IPS-18a (cell line): Measurements from ENCODE around the gene CHRNA1.

Experiments
- H3K27ac ChIP-seq: one replicate; pipeline ENCODE4 v1.5.1; 2013; ENCODE audit warnings: low read length
- H3K27me3 ChIP-seq: one replicate; pipeline ENCODE4 v1.6.1; 2013; ENCODE audit warnings: mild to moderate bottlenecking, low read length; ENCODE audit not compliant: control insufficient read depth, insufficient read depth
- H3K36me3 ChIP-seq: one replicate; pipeline ENCODE4 v1.6.1; 2013; ENCODE audit warnings: low read depth, low read length; ENCODE audit not compliant: control insufficient read depth
- H3K4me1 ChIP-seq: one replicate; pipeline ENCODE4 v1.6.1; 2013; ENCODE audit warnings: low read depth, low read length; ENCODE audit not compliant: control insufficient read depth
- H3K4me3 ChIP-seq: one replicate; pipeline ENCODE4 v1.5.1; 2013; ENCODE audit warnings: low read length
- H3K9ac ChIP-seq: one replicate; pipeline ENCODE4 v1.6.1; 2013; ENCODE audit warnings: mild to moderate bottlenecking, low read length, moderate library complexity
- H3K9me3 ChIP-seq: one replicate; pipeline ENCODE4 v1.6.1; 2013; ENCODE audit warnings: low read depth, low read length; ENCODE audit not compliant: control insufficient read depth

Gene CHRNA1

GRCh38 chr2:174753038-174753633 lies 11.1 kb downstream of the CHRNA1 start:
- Histone ChIP-seq H3K9ac (no peak overlapping the region), H3K36me3 (no peaks in the 10 kb centered on the region), H3K4me3 (no peak overlapping the region), H3K27ac (no peak overlapping the region), H3K27me3 (no peaks in the 10 kb centered on the region), H3K9me3 (no peaks in the 10 kb centered on the region), H3K4me1 (peaks cover 14% of the 10 kb centered on the region)

- no peak overlapping the region for H3K9ac ChIP-seq
- H3K4me1 ChIP-seq = peaks cover 14% of the 10 kb centered on the region
- no peak overlapping the region for H3K27ac ChIP-seq
- no peaks in the 10 kb centered on the region for H3K27me3 ChIP-seq
- H3K9me3 ChIP-seq = no peaks in the 10 kb centered on the region
- H3K4me3 ChIP-seq = no peak overlapping the region
- H3K36me3 ChIP-seq = no peaks in the 10 kb centered on the region
Measured at GRCh38 chr2:174752403-174753037, 11.8 kb downstream of the CHRNA1 start.

- no peaks in the 10 kb centered on the region for H3K9me3 ChIP-seq
- H3K27me3 ChIP-seq = no peaks in the 10 kb centered on the region
- H3K9ac ChIP-seq = no peak overlapping the region
- H3K27ac ChIP-seq = no peak overlapping the region
- H3K36me3 ChIP-seq = no peaks in the 10 kb centered on the region
- peaks cover 14% of the 10 kb centered on the region for H3K4me1 ChIP-seq
- H3K4me3 ChIP-seq = no peak overlapping the region
Measured at GRCh38 chr2:174750923-174751441, 13.3 kb downstream of the CHRNA1 start.

- no peaks in the 10 kb centered on the region for H3K27me3 ChIP-seq
- H3K27ac ChIP-seq = no peak overlapping the region
- H3K4me3 ChIP-seq = no peak overlapping the region
- no peaks in the 10 kb centered on the region for H3K9me3 ChIP-seq
- peaks cover 14% of the 10 kb centered on the region for H3K4me1 ChIP-seq
- no peak overlapping the region for H3K9ac ChIP-seq
- no peaks in the 10 kb centered on the region for H3K36me3 ChIP-seq
Measured at GRCh38 chr2:174749793-174750192, 14.5 kb downstream of the CHRNA1 start.

- H3K36me3 ChIP-seq = no peaks in the 10 kb centered on the region
- H3K9ac ChIP-seq = no peak overlapping the region
- peaks cover 14% of the 10 kb centered on the region for H3K4me1 ChIP-seq
- no peaks in the 10 kb centered on the region for H3K9me3 ChIP-seq
- H3K4me3 ChIP-seq = no peak overlapping the region
- H3K27me3 ChIP-seq = no peaks in the 10 kb centered on the region
- H3K27ac ChIP-seq = no peak overlapping the region
Measured at GRCh38 chr2:174748948-174749347, 15.3 kb downstream of the CHRNA1 start.

- peaks cover 8% of the 10 kb centered on the region for H3K4me1 ChIP-seq
- H3K27me3 ChIP-seq = no peaks in the 10 kb centered on the region
- H3K27ac ChIP-seq = no peak overlapping the region
- no peaks in the 10 kb centered on the region for H3K36me3 ChIP-seq
- H3K9ac ChIP-seq = no peak overlapping the region
- H3K4me3 ChIP-seq = no peak overlapping the region
- no peaks in the 10 kb centered on the region for H3K9me3 ChIP-seq
Measured at GRCh38 chr2:174745142-174745541, 19.1 kb downstream of the CHRNA1 start.

- Histone ChIP-seq H3K9me3 (no peaks in the 10 kb centered on the region), H3K36me3 (no peaks in the 10 kb centered on the region), H3K27me3 (no peaks in the 10 kb centered on the region), H3K27ac (no peak overlapping the region), H3K4me3 (no peak overlapping the region), H3K9ac (no peak overlapping the region), H3K4me1 (peaks cover 4% of the 10 kb centered on the region)
Measured at GRCh38 chr2:174744111-174744510, 20.2 kb downstream of the CHRNA1 start.

- no peaks in the 10 kb centered on the region for H3K9me3 ChIP-seq
- H3K9ac ChIP-seq = no peak overlapping the region
- H3K36me3 ChIP-seq = no peaks in the 10 kb centered on the region
- H3K4me1 ChIP-seq = no peaks in the 10 kb centered on the region
- H3K4me3 ChIP-seq = no peak overlapping the region
- H3K27me3 ChIP-seq = no peaks in the 10 kb centered on the region
- H3K27ac ChIP-seq = no peak overlapping the region
Measured at GRCh38 chr2:174740721-174741120, 23.6 kb downstream of the CHRNA1 start.

GRCh38 chr2:174738841-174739240 lies 25.4 kb downstream of the CHRNA1 start:
- Histone ChIP-seq H3K4me1 (no peaks in the 10 kb centered on the region), H3K27me3 (no peaks in the 10 kb centered on the region), H3K36me3 (no peaks in the 10 kb centered on the region), H3K9ac (no peak overlapping the region), H3K27ac (no peak overlapping the region), H3K4me3 (no peak overlapping the region), H3K9me3 (no peaks in the 10 kb centered on the region)

- Histone ChIP-seq H3K36me3 (no peaks in the 10 kb centered on the region), H3K9ac (no peak overlapping the region), H3K27me3 (peaks cover 40% of the 10 kb centered on the region), H3K27ac (no peak overlapping the region), H3K4me1 (no peaks in the 10 kb centered on the region), H3K4me3 (no peak overlapping the region), H3K9me3 (no peaks in the 10 kb centered on the region)
Measured at GRCh38 chr2:174731546-174731945, 32.7 kb downstream of the CHRNA1 start.

GRCh38 chr2:174730698-174731018 lies 33.6 kb downstream of the CHRNA1 start:
- no peak overlapping the region for H3K9ac ChIP-seq
- H3K4me3 ChIP-seq = peak overlapping the region; percentile 86
- H3K36me3 ChIP-seq = no peaks in the 10 kb centered on the region
- H3K4me1 ChIP-seq = no peaks in the 10 kb centered on the region
- no peak overlapping the region for H3K27ac ChIP-seq
- peaks cover 40% of the 10 kb centered on the region for H3K27me3 ChIP-seq
- no peaks in the 10 kb centered on the region for H3K9me3 ChIP-seq
